Esophagus muscularis mucosa (tissue), 4 donors: ENCODE data around the gene NFATC1.

Source experiments
- EP300 ChIP-seq: sonication (generic); formaldehyde crosslinking; IDR thresholded peaks from one replicate; pipeline ENCODE4 v1.6.1; 2017; ENCODE audit warnings: antibody characterized with exemption
- POLR2A ChIP-seq: fragments of 450-650 bp; IDR thresholded peaks from one replicate; pipeline ENCODE4 v1.6.1; 2017; ENCODE audit warnings: antibody characterized with exemption, moderate library complexity, mild to moderate bottlenecking, low read depth
- POLR2AphosphoS5 ChIP-seq, 2 donors: sonication (generic); formaldehyde crosslinking; IDR thresholded peaks; one replicate each; pipeline ENCODE4 v1.6.1; 2017; ENCODE audit warnings: antibody characterized with exemption in 2 of 2
- TF ChIP-seq, protein P1 (sequence below), 3 experiments: fragments of 200-600 bp in 2 of 3; fragments of 450-650 bp in 1 of 3; sonication (generic) in 2 of 3; IDR thresholded peaks; one replicate each; pipeline ENCODE4 v1.5.1; 2017 to 2019; ENCODE audit warnings: antibody characterized with exemption in 3 of 3, mild to moderate bottlenecking in 2 of 3, moderate library complexity in 1 of 3

DNA sequence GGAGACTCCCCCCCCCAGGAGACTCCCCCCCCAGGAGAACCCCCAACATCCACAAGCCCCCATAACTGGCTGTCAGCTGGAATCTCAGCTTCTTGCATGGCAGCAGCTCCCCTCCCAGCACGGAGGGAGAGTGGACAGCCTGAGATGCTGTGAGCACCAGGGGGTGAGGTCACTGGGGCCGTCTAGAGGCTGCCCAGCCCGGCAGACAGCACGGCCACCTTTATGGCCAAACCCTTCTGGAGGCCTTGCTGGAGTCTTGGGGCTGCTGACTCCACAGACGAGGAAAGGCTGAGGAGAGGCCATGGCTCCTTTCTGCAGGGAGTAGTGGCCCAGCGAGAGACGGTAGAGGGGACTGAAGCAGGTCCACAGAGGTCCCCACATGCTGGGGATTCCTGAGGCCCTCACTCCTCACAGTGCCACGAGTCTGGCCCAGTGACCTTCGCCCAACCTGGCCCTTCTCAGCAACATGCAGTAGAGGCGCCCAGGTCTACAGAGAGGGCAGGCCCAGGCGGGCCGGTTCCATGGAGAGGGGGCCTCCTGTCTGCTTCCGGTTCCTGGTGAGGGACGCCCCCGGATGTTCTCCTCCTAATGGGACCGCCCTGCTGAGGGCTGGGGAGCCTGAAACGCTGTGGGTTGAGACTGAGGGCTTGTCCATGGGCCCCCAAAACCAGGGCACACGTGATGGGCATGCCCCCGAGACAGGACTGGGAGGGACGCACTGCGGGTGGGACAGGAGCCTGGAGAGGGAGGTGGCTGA lies 161.3 kb downstream of the NFATC1 start:
- TF ChIP-seq, protein P1, sequence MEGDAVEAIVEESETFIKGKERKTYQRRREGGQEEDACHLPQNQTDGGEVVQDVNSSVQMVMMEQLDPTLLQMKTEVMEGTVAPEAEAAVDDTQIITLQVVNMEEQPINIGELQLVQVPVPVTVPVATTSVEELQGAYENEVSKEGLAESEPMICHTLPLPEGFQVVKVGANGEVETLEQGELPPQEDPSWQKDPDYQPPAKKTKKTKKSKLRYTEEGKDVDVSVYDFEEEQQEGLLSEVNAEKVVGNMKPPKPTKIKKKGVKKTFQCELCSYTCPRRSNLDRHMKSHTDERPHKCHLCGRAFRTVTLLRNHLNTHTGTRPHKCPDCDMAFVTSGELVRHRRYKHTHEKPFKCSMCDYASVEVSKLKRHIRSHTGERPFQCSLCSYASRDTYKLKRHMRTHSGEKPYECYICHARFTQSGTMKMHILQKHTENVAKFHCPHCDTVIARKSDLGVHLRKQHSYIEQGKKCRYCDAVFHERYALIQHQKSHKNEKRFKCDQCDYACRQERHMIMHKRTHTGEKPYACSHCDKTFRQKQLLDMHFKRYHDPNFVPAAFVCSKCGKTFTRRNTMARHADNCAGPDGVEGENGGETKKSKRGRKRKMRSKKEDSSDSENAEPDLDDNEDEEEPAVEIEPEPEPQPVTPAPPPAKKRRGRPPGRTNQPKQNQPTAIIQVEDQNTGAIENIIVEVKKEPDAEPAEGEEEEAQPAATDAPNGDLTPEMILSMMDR (IDR thresholded peaks at IDR 0.05) = no peak
- TF ChIP-seq POLR2AphosphoS5 (IDR thresholded peaks at IDR 0.05) (no peak), EP300 (no peak), POLR2A (no peak)
